GM18909 (cell line): ENCODE measurements around the gene RAPSN.

ENCODE experiments used
- ATAC-seq: cut with Tn5 transposase; IDR thresholded peaks from one replicate; pipeline ENCODE4 v1.9.1; 2021; ENCODE audit warnings: mild to moderate bottlenecking; ENCODE audit not compliant: unreplicated experiment, poor library complexity

RAPSN gene

GRCh38 chr11:47393163-47394049, 55.5 kb downstream of the RAPSN start:
- ATAC-seq = no peak

DNA sequence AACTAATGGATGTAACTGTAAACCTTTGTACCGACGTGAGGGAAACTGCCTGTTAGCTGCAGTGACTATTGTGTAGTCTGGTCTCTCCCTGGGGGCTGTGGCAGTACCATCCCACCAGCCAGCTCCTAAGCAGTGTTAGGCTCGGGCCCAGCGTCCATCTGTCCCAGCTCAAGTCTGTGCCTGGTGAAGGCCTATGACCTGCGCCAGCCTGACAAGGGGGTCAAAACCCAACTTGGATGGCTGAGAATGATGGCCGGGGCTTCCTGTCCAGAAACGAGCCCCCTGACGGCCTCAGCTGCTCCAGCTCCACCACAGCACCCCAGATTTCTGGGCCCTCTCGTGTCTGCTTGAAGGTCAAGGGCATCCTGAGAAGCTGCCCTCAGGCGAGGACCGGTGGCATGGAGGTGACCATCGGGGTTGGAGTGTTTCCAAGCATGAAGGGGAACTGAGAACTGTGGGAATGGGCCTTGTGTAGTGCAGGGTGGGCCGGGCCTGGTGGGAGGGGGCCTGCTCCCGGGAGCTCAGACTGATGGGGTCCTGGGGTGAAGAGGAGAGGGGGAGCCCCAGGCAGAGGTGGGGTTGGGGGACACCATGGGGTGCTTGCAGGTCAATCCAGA, 56.3 kb downstream of the RAPSN start:
- ATAC-seq = no peak

DNA sequence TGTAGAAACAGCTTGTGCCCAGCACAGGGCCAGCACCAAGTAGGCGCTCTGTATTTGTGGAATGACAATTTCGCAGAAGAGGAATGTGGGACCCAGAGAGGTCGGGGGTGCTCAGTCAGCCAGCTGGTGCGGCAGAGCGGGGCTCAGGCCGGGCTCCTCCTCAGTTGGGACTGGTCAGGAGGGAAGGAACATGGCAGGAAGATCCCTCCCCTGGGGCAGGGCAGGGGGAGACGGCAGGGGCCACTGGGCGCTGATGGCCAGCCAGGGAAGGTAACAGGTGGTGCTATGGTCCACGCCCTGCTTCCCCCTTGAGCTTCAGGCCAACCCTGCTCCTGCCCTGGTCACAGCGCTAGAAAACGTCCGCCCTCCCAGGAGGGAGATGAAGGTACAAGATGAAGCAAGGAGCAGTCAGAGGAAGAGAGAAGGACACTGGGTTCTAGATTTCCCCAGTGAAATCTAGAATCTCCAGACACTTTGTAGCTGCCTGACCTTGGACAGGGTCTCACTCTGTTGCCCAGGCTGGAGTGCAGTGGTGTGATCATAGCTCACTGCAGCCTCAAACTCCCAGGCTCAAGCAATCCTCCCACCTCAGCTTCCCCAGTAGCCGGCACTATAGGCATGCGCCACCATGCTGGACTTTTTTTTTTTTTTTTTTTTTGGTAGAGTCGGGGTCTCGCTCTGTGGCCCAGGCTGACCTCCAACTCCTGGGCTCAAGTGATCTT, 57.1 kb downstream of the RAPSN start:
- no peak for ATAC-seq

DNA sequence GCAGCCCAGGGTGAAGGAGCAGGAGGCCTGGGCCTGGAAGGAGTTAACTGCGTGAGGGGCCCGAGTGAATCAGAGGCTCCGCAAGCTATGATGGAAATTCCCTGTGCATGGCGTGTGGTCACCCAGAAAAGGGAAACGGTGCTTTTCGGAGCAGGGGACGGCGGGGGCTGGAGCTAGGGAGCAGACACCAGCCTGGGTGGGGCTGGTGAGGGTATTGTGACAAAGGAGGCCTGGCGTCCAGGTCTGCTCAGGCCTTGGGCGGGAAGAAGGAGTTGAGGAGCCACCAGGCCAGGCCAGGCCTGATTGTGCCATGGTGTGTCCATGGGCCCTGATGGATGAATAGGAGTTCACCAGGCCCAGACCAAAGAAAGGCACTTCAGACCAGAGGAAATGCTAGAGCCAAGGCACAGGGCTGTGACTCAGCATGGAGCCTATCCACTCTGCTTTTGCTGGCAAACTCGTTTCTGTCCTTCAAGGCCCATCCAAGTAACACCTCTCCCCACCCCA, 57.8 kb downstream of the RAPSN start:
- ATAC-seq = no peak

GRCh38 chr11:47390422-47390760, 58.5 kb downstream of the RAPSN start:
- ATAC-seq = no peak

- ATAC-seq = no peak
These were observed 59.1 kb downstream of the RAPSN start for GRCh38 chr11:47389577-47390421.

- ATAC-seq = no peak
These were observed 60.0 kb downstream of the RAPSN start for GRCh38 chr11:47388697-47389576.

DNA sequence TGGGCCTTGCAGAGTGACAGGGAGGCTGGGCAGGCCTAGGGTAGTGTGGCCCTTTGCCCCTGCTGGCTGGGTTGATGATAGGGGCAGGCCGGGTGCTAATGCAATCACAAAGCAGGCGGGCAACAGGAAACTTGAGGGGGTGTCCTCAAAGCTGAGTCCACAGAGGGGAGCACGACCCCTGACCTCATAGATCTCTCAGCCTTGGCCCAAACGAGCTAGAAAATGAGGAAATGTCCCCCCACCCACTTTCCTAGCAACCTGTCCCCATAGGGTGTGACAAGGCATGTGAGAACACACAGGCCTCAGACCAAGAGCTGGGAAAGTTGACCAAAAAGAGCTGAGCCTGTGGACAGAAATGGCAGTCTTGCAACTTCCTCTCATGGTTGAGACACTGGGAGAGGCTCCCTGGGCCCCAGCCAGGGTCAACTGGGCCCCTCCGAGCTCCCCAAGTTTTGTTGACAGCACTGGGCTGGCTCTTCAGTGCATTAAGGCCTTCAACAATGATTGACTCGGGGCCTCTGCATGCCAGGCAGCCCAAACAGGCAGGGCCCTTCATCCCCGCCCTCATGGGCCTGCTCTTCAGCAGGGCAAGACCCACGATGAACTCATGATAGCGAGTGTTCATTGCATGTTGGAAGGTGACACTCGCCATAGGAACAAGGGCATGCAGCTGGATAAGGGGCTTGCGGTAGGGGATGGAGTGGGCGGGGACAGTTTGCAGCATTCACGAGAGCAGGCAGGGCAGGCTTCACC, 60.8 kb downstream of the RAPSN start:
- no peak for ATAC-seq
